AG10803 (cell line): ENCODE measurements around the gene KCNH1.

Experiments used
- DNase-seq: peaks from one replicate; pipeline ENCODE4 v3.0.0; 2010; ENCODE audit warnings: low read depth
- H3K4me3 ChIP-seq: 2 replicates; pipeline ENCODE4 v1.5.1; 2011; ENCODE audit warnings: mild to moderate bottlenecking, low read length, control low read depth
- CTCF ChIP-seq: conservative IDR thresholded peaks from 2 replicates; pipeline ENCODE4 v1.5.1; 2011; ENCODE audit warnings: mild to moderate bottlenecking, low read length, control low read depth, inconsistent platforms

Gene KCNH1

GRCh38 chr1:210754878-210755665 lies 378.9 kb downstream of the KCNH1 start:
- TF ChIP-seq CTCF, result no peak
- no peak overlapping the region for H3K4me3 ChIP-seq
- DNase-seq, result peak; percentile 5

GRCh38 chr1:210751911-210752310 lies 382.0 kb downstream of the KCNH1 start:
- no peak overlapping the region for H3K4me3 ChIP-seq
- TF ChIP-seq CTCF, result no peak
- no peak for DNase-seq

GRCh38 chr1:210750468-210750867 lies 383.5 kb downstream of the KCNH1 start:
- no peak overlapping the region for H3K4me3 ChIP-seq
- no peak for TF ChIP-seq CTCF
- no peak for DNase-seq

GRCh38 chr1:210748796-210749195 lies 385.2 kb downstream of the KCNH1 start:
- DNase-seq, result no peak
- TF ChIP-seq CTCF, result no peak
- H3K4me3 ChIP-seq, result no peak overlapping the region

- TF ChIP-seq CTCF, result no peak
- H3K4me3 ChIP-seq, result no peak overlapping the region
- no peak for DNase-seq
Observed at GRCh38 chr1:210747890-210748289, 386.1 kb downstream of the KCNH1 start.

- H3K4me3 ChIP-seq, result no peak overlapping the region
- no peak for TF ChIP-seq CTCF
- DNase-seq, result no peak
Observed at GRCh38 chr1:210747112-210747511, 386.8 kb downstream of the KCNH1 start.

- no peak for TF ChIP-seq CTCF
- no peak for DNase-seq
- H3K4me3 ChIP-seq, result no peak overlapping the region
Observed at GRCh38 chr1:210746024-210746731, 387.8 kb downstream of the KCNH1 start.
